HepG2 (cell line): ENCODE results near the gene ZNF213. TPM values are rescaled to one million over a fixed set of nuclear protein-coding genes. Genes with fewer than 3 reads are reported as not detected.

Experiments used
- DMAP1 ChIP-seq: IDR thresholded peaks from 2 replicates; pipeline ENCODE4 v1.6.1; 2016
- FOSL2 ChIP-seq: sonication (generic); formaldehyde crosslinking; IDR thresholded peaks from 2 replicates; pipeline ENCODE4 v1.4.0; 2020; ENCODE audit warnings: missing genetic modification reagents
- FOXK1 ChIP-seq: sonication (generic); formaldehyde crosslinking; IDR thresholded peaks from 2 replicates; pipeline ENCODE4 v1.4.0; 2020; ENCODE audit warnings: low read depth, missing genetic modification reagents, borderline replicate concordance
- HBP1 ChIP-seq: IDR thresholded peaks from 2 replicates; pipeline ENCODE4 v1.6.1; 2016; ENCODE audit warnings: low read depth, control low read depth
- KDM2A ChIP-seq: sonication (generic); formaldehyde crosslinking; IDR thresholded peaks from 2 replicates; pipeline ENCODE4 v1.4.0; 2020; ENCODE audit warnings: low read depth, missing genetic modification reagents, borderline replicate concordance
- KDM3A ChIP-seq: IDR thresholded peaks from 2 replicates; pipeline ENCODE4 v1.6.1; 2018; ENCODE audit warnings: low read depth, missing compliant biosample characterization
- MIER3 ChIP-seq: IDR thresholded peaks from 2 replicates; pipeline ENCODE4 v1.6.1; 2016; ENCODE audit warnings: missing compliant biosample characterization, borderline replicate concordance
- PATZ1 ChIP-seq: sonication (generic); formaldehyde crosslinking; IDR thresholded peaks from 2 replicates; pipeline ENCODE4 v1.4.0; 2020; ENCODE audit warnings: missing genetic modification reagents
- TEF ChIP-seq: sonication (generic); formaldehyde crosslinking; IDR thresholded peaks from 2 replicates; pipeline ENCODE4 v1.5.0; 2020; ENCODE audit warnings: missing genetic modification reagents
- UBTF ChIP-seq: sonication (generic); formaldehyde crosslinking; IDR thresholded peaks from 2 replicates; pipeline ENCODE4 v1.4.0; 2020; ENCODE audit warnings: mild to moderate bottlenecking, missing genetic modification reagents
- ZNF280B ChIP-seq: sonication (generic); formaldehyde crosslinking; IDR thresholded peaks from 2 replicates; pipeline ENCODE4 v1.5.0; 2020; ENCODE audit warnings: missing genetic modification reagents, mild to moderate bottlenecking, borderline replicate concordance
- ZNF687 ChIP-seq: sonication (generic); formaldehyde crosslinking; IDR thresholded peaks from 2 replicates; pipeline ENCODE4 v1.5.1; 2020; ENCODE audit warnings: mild to moderate bottlenecking, missing genetic modification reagents, moderate library complexity
- ZNF800 ChIP-seq: sonication (generic); formaldehyde crosslinking; IDR thresholded peaks from 2 replicates; pipeline ENCODE4 v1.4.0; 2020; ENCODE audit warnings: missing genetic modification reagents
- polyA plus RNA-seq, 8 experiments: library from polyadenylated mRNA; depleted of rRNA in 3 of 8; stranded (reverse) in 7 of 8; unstranded in 1 of 8; fragments of >200 nt; fragmentation: Illumina TruSeq in 4 of 8; extraction: Trizol in 4 of 8; gene quantifications; 2 replicates each; pipeline versions ENCODE4 v1.2.1 to v1.2.3, GENCODE V29; 2011 to 2016; ENCODE audit warnings: low read depth in 4 of 8, missing spikeins in 1 of 8, mixed read lengths in 1 of 8; ENCODE audit not compliant: insufficient read depth in 1 of 8
- total RNA-seq, 5 experiments: library from RNA; depleted of rRNA; stranded (reverse); fragments of >200 nt; fragmentation: Illumina TruSeq; extraction: Trizol; gene quantifications; 2 replicates each; pipeline ENCODE4 v1.2.3, GENCODE V29; 2016; ENCODE audit warnings: low read depth in 1 of 5

Gene ZNF213
- total and polyA plus RNA-seq, 2 of the 13 experiments (the other 11 are each of a cell fraction or from before 2014, with no cell fraction given), result 0.59 to 0.97 TPM

- no peak for TF ChIP-seq ZNF280B (CRISPR knock-in tag)
- peak; percentile 66; the same call in 1 of the 2 replicates for TF ChIP-seq ZNF800 (CRISPR knock-in tag)
- 0 out of 2 replicates have a peak, but pooled peaks have one; percentile 26 for TF ChIP-seq KDM2A (CRISPR knock-in tag)
- 0 out of 2 replicates have a peak, but pooled peaks have one; percentile 33 for TF ChIP-seq HBP1
- TF ChIP-seq FOSL2 (CRISPR knock-in tag), result 0 out of 2 replicates have a peak, but pooled peaks have one; percentile 5
- TF ChIP-seq FOXK1, result no peak
- no peak for TF ChIP-seq UBTF
- peak; percentile 40; the same call in 1 of the 2 replicates for TF ChIP-seq DMAP1 (CRISPR knock-in tag)
- no peak for TF ChIP-seq MIER3 (CRISPR knock-in tag)
- no peak for TF ChIP-seq TEF (CRISPR knock-in tag)
- peak; percentile 40 for TF ChIP-seq ZNF687
- TF ChIP-seq PATZ1 (CRISPR knock-in tag), result peak; percentile 72
- 0 out of 2 replicates have a peak, but pooled peaks have one; percentile 21 for TF ChIP-seq KDM3A (CRISPR knock-in tag)
These were observed 35.8 kb downstream of the ZNF213 start (continued) for GRCh38 chr16:3170440-3171180.
